NCI-H1105 treated with DMSO at 0.1 percent for 48 hours (cell line): ENCODE data around the gene SLX9.

ENCODE experiments used
- DNase-seq: peaks from one replicate; lab custom pipeline; 2025; lab: John Stamatoyannopoulos, UW

The SLX9 gene

GRCh38 chr21:44947930-44948331 is 8.1 kb downstream of the SLX9 start:
- no peak for DNase-seq

DNA sequence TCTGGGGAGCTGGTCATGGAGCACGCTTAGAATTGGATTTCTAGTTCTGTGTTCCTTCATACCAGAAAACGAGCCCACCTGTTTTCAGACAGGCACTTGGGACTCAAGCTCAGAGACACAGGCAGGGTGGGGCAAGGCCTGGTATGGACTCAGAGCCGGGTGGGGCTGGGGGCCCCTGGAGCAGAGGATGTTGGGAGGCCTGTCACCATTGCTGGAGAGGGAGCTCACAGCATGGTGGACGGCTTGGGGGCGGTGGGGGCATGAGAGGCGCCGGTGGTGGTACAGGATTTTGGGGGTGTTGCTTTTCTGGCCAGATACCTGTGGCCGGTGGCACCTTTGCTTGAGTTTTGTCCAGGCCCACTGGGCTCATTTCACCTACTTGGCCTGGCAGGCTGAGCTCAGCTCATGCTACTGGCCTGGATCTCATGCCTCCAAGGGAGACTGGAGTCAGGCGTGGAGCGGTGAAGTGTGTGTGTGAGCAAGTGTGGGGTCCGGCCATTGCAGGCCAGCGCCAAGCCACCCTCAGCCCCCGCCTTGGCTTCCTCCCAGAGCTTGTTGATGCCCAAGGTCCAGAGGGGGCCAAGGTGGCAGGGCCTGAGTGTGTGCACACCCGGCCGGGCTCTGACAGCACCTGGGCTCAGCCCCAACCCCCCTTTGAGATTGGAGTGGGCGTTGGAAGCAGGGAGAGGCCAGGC is 8.7 kb downstream of the SLX9 start:
- DNase-seq = no peak

GRCh38 chr21:44949161-44949778 is 9.4 kb downstream of the SLX9 start:
- no peak for DNase-seq

- DNase-seq = peak; percentile 9
These were observed 10.0 kb downstream of the SLX9 start for GRCh38 chr21:44949779-44950198.

- no peak for DNase-seq
These were observed 10.5 kb downstream of the SLX9 start for GRCh38 chr21:44950351-44950750.

DNA sequence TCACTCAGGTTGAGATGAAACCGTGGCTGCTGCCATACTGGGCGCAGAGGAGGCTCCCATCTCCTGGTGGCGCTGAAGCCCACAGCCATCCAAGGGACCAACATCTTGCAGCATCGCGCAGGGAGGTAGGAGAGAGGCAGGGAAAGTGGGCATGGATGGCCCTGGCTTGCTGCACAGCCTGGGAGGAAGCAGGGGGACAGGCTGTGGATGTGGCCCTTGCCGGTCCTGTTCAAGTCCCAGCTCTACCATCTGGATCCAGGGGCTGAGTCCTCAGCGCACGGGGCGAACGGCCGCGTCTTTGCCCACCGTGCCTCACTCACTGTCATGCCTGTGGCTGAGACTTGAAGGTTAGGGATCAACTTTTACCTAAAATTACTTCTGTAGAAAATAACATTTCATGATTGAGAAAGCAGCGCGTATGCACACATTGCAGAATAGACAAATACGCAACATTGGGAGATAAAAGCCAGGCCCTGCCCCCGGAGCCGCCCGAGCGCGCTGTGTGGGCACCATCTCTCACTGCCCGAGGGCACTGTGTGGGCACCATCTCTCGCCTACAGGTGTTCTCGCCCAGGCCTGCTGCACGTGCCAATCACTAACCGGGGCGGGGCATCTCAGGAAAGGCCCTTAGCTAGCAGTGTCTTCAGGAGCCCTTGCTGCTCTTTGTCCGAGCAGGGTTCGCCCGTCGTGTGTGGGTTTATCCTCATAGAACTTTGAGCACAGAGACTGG is 11.5 kb downstream of the SLX9 start:
- no peak for DNase-seq

- DNase-seq = no peak
These were observed 12.5 kb downstream of the SLX9 start for GRCh38 chr21:44952116-44952928.

DNA sequence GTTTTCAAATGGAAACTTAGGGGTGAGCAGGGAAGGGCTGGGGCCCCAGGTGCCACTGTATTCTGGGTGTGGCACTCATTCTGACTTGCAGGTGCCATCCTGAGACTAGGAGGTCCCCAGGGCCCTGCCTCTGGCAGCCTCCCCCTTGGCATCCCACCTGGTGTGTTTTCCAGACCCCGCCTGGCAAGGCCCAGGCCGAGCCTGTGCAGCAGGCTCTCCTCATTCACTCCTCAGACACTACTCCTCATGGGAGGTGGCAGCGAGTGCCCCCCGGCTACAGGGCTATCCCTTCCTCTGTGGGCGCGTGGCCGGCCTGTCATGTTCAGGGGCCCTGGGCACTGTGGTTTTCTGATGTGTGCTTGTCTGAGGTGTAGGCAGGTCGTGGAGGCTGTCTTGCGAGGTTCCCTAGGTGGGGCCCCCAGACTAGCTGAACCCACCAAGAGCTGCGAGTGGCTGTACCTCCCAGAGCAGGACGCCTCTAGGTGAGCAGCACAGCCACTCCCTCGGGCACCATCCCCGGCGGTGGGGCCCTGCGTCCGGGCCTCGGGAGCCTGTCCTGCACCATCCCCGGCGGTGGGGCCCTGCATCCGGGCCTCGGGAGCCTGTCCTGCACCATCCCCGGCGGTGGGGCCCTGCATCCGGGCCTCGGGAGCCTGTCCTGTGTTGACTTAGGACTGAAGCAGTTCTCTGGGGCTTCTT is 13.2 kb downstream of the SLX9 start:
- no peak for DNase-seq

DNA sequence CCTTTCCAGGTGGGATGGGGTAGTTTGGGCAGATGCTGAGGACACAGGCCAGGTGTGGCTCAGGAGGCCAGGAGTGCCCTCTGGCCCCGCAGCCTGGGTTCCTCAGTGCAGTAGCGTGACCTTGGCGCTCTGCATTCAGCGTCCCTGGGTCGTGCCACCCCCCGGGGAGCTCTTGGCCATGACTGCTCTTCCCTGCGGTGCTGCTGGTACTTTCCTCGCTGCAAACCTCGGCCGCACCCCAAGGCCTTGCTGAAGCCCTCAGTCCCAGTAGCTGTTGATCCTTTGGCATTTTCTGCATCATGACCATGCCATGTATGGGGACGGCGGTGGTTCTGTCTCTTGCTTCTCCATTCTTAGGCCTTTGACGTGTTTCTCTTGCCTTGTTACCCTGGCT is 13.8 kb downstream of the SLX9 start:
- no peak for DNase-seq

GRCh38 chr21:44954281-44954771 is 14.5 kb downstream of the SLX9 start:
- no peak for DNase-seq

- no peak for DNase-seq
These were observed 15.4 kb downstream of the SLX9 start for GRCh38 chr21:44955141-44955797.

GRCh38 chr21:44955798-44956175 is 16.0 kb downstream of the SLX9 start:
- DNase-seq = no peak

GRCh38 chr21:44956356-44957046 is 16.7 kb downstream of the SLX9 start:
- DNase-seq = no peak

- DNase-seq = no peak
These were observed 17.4 kb downstream of the SLX9 start for GRCh38 chr21:44957047-44957831.

GRCh38 chr21:44957901-44958451 is 18.1 kb downstream of the SLX9 start:
- no peak for DNase-seq

DNA sequence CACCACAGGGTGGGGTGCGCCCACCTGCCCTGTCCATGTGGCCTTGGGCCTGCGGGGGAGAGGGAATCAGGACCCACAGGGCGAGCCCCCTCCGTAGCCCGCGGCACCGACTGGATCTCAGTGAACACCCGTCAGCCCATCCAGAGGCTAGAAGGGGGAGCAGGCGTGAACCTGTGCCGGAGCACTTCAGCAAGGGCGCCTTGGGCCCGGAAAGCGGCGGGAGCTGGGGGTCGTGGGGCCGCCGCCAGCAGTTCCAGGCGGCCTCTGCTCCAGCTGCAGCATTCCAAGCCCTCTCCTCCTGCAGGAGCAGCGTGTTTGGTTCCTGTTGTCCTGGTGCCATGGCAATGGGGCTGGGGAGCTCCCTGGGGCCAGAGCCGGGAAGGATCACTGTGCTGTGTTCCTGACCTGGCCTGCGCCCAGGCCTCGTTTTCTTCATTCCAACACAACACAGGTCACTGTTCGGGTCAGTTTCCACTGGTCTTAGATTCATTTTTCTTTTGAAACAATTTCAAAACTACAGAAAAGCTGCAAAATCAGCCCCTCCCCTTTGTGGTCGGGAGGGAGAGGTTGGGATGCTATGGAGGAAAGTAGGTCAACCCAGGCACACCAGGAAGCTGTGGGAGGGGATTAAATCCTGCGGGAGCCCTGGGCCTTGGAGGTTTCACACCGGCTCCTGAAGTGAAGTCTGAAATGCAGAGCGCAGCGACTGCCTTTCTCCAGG is 18.8 kb downstream of the SLX9 start:
- DNase-seq = no peak

DNA sequence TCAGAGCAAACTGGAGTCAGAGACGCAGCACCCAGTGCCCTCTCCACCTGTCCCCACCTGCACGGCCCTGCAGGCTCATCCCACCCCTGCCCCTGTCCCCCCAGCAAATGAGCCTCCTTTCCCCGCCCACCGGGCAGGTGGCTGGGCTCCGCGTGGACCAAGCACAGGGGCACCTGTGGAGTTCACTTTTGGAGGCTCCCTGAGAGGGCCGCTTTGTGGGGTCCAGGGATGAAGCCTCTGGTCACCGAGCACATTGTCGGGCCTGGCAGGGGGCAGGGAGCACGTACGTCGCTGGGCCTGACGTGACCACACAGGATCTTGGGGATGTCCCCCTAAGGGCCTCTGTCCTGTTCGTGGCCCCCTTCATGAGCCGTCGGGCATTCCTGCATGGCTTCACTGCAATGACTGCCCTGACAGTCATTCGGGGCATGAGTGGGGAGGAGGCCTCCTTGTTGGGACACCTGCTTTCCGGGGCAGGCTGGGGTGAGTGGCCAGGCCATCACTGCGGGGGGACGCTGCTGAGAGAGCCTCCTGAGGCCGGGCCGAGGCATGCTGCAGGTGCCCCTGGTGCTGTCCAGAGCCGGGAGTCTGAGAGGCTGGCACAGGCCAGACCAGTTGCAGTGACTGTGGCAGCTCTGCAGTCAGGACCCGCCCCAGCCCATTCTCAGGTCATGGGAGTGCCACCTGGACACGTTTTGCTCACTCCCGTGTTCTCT is 19.7 kb downstream of the SLX9 start:
- no peak for DNase-seq
